Activated CD4-positive, alpha-beta T cell treated with anti-CD3 and anti-CD28 coated beads, Interleukin-2, amount 50 U/mL, for 1 hour (primary cell): ENCODE data around the gene PUS3.

Experiments
- DNase-seq: peaks from one replicate; pipeline ENCODE4 v3.0.0-alpha.2; 2020

Gene PUS3

GRCh38 chr11:125902927-125903710 lies at the start of gene PUS3:
TSS of gene PUS3 (minus strand) at chr11:125903206. CDS start at chr11:125896284, 6,922 bp downstream.
- DNase-seq, result peak; percentile 85

- no peak for DNase-seq
Measured at GRCh38 chr11:125952559-125952958, 49.6 kb upstream of the PUS3 start.

- no peak for DNase-seq
Measured at GRCh38 chr11:125951731-125952130, 48.7 kb upstream of the PUS3 start.

- DNase-seq, result no peak
Measured at GRCh38 chr11:125950696-125951651, 48.0 kb upstream of the PUS3 start.

- DNase-seq, result no peak
Measured at GRCh38 chr11:125950178-125950490, 47.1 kb upstream of the PUS3 start.

- DNase-seq, result no peak
Measured at GRCh38 chr11:125949271-125950177, 46.5 kb upstream of the PUS3 start.

- DNase-seq, result no peak
Measured at GRCh38 chr11:125948278-125949051, 45.5 kb upstream of the PUS3 start.

- no peak for DNase-seq
Measured at GRCh38 chr11:125947419-125948277, 44.6 kb upstream of the PUS3 start.

- DNase-seq, result no peak
Measured at GRCh38 chr11:125946712-125947418, 43.9 kb upstream of the PUS3 start.

- no peak for DNase-seq
Measured at GRCh38 chr11:125945797-125946520, 43.0 kb upstream of the PUS3 start, which contains the start of gene VSIG10L2. TSS of gene VSIG10L2 (plus strand) at chr11:125946044. CDS start at chr11:125946056, 12 bp downstream.

GRCh38 chr11:125945011-125945796 lies 42.2 kb upstream of the PUS3 start:
- DNase-seq, result no peak

GRCh38 chr11:125944350-125945010 lies 41.5 kb upstream of the PUS3 start:
- DNase-seq, result no peak

- no peak for DNase-seq
Measured at GRCh38 chr11:125943661-125944349, 40.8 kb upstream of the PUS3 start.

GRCh38 chr11:125942771-125943428 lies 39.9 kb upstream of the PUS3 start:
- DNase-seq, result no peak

GRCh38 chr11:125941619-125942611 lies 38.9 kb upstream of the PUS3 start:
- peak; percentile 48 for DNase-seq

- DNase-seq, result no peak
Measured at GRCh38 chr11:125941267-125941618, 38.2 kb upstream of the PUS3 start.
